Measurements from ENCODE around the gene BRD9. TPM values are rescaled to one million over a fixed set of nuclear protein-coding genes. Genes with fewer than 3 reads are reported as not detected.
"Not testable (repeated sequence)": the region's sequence is repeated elsewhere in the genome, so short reads cannot be mapped to it uniquely, and the experiment has no call there.

The BRD9 gene
- total RNA-seq, 1 donor from 2014 or later: 80.1 TPM

GRCh38 chr5:840974-841435 is 51.6 kb downstream of the BRD9 start:
- not testable (repeated sequence) for H3K9me3 Mint-ChIP-seq; H3K27ac Mint-ChIP-seq (ENCODE audit: unreplicated experiment); H3K4me3 Mint-ChIP-seq; H3K4me1 Mint-ChIP-seq; H3K27me3 Mint-ChIP-seq (ENCODE audit: low read depth); H3K36me3 Mint-ChIP-seq (ENCODE audit: low read depth); DNase-seq (ENCODE audit: low read depth, low spot score)

- not testable (repeated sequence) for H3K27me3 Mint-ChIP-seq (ENCODE audit: low read depth); DNase-seq (ENCODE audit: low read depth, low spot score); H3K27ac Mint-ChIP-seq (ENCODE audit: unreplicated experiment); H3K9me3 Mint-ChIP-seq; H3K4me3 Mint-ChIP-seq; H3K36me3 Mint-ChIP-seq (ENCODE audit: low read depth); H3K4me1 Mint-ChIP-seq
Observed at GRCh38 chr5:840118-840973, 52.3 kb downstream of the BRD9 start.

GRCh38 chr5:838431-838851 is 54.2 kb downstream of the BRD9 start:
- H3K27me3 Mint-ChIP-seq (ENCODE audit: low read depth); H3K4me3 Mint-ChIP-seq; H3K9me3 Mint-ChIP-seq; DNase-seq (ENCODE audit: low read depth, low spot score); H3K36me3 Mint-ChIP-seq (ENCODE audit: low read depth); H3K27ac Mint-ChIP-seq (ENCODE audit: unreplicated experiment); H3K4me1 Mint-ChIP-seq: not testable (repeated sequence)

GRCh38 chr5:837621-838121 is 54.9 kb downstream of the BRD9 start:
- H3K27ac Mint-ChIP-seq (ENCODE audit: unreplicated experiment): peak overlapping the region; percentile 62
- not testable (repeated sequence) for H3K4me1 Mint-ChIP-seq; H3K27me3 Mint-ChIP-seq (ENCODE audit: low read depth); DNase-seq (ENCODE audit: low read depth, low spot score); H3K9me3 Mint-ChIP-seq; H3K36me3 Mint-ChIP-seq (ENCODE audit: low read depth); H3K4me3 Mint-ChIP-seq

- not testable (repeated sequence) for H3K4me1 Mint-ChIP-seq; DNase-seq (ENCODE audit: low read depth, low spot score); H3K27ac Mint-ChIP-seq (ENCODE audit: unreplicated experiment); H3K4me3 Mint-ChIP-seq; H3K36me3 Mint-ChIP-seq (ENCODE audit: low read depth); H3K27me3 Mint-ChIP-seq (ENCODE audit: low read depth); H3K9me3 Mint-ChIP-seq
Observed at GRCh38 chr5:835933-836612, 56.5 kb downstream of the BRD9 start.

- H3K4me1 Mint-ChIP-seq; H3K9me3 Mint-ChIP-seq; H3K27ac Mint-ChIP-seq (ENCODE audit: unreplicated experiment); H3K36me3 Mint-ChIP-seq (ENCODE audit: low read depth); H3K4me3 Mint-ChIP-seq; DNase-seq (ENCODE audit: low read depth, low spot score); H3K27me3 Mint-ChIP-seq (ENCODE audit: low read depth): not testable (repeated sequence)
Observed at GRCh38 chr5:834013-834412, 58.6 kb downstream of the BRD9 start.

GRCh38 chr5:828194-828593 is 64.4 kb downstream of the BRD9 start:
- H3K36me3 Mint-ChIP-seq (ENCODE audit: low read depth): peaks cover 14% of the 10 kb centered on the region
- H3K4me1 Mint-ChIP-seq; DNase-seq (ENCODE audit: low read depth, low spot score); H3K27me3 Mint-ChIP-seq (ENCODE audit: low read depth); H3K27ac Mint-ChIP-seq (ENCODE audit: unreplicated experiment); H3K4me3 Mint-ChIP-seq; H3K9me3 Mint-ChIP-seq: not testable (repeated sequence)

GRCh38 chr5:825544-825943 is 67.1 kb downstream of the BRD9 start:
- H3K4me3 Mint-ChIP-seq; H3K4me1 Mint-ChIP-seq; H3K27me3 Mint-ChIP-seq (ENCODE audit: low read depth); H3K27ac Mint-ChIP-seq (ENCODE audit: unreplicated experiment); DNase-seq (ENCODE audit: low read depth, low spot score); H3K9me3 Mint-ChIP-seq: not testable (repeated sequence)
- H3K36me3 Mint-ChIP-seq (ENCODE audit: low read depth): peaks cover 21% of the 10 kb centered on the region

GRCh38 chr5:821504-821903 is 71.1 kb downstream of the BRD9 start:
- H3K27ac Mint-ChIP-seq (ENCODE audit: unreplicated experiment): no peak overlapping the region
- peaks cover 25% of the 10 kb centered on the region for H3K36me3 Mint-ChIP-seq (ENCODE audit: low read depth)
- no peaks in the 10 kb centered on the region for H3K27me3 Mint-ChIP-seq (ENCODE audit: low read depth)
- no peak overlapping the region for H3K4me3 Mint-ChIP-seq
- H3K4me1 Mint-ChIP-seq: no peaks in the 10 kb centered on the region
- DNase-seq (ENCODE audit: low read depth, low spot score): no peak
- TF ChIP-seq CTCF (conservative IDR thresholded peaks at IDR 0.05): no peak
- H3K9me3 Mint-ChIP-seq: no peaks in the 10 kb centered on the region

Measured in neural crest cell (in vitro differentiated cells).